Neural progenitor cell (in vitro differentiated cells): Measurements from ENCODE around the gene USP34. TPM values are rescaled to one million over a fixed set of nuclear protein-coding genes. Genes with fewer than 3 reads are reported as not detected.

Source experiments
- DNase-seq: peaks from one replicate; pipeline ENCODE4 v3.0.0-alpha.2; 2016; ENCODE audit warnings: low spot score
- H2AFZ ChIP-seq: fragments of 200-600 bp; sonication (generic); replicated peaks from 2 replicates; pipeline ENCODE4 v1.6.1; 2016; ENCODE audit warnings: antibody characterized with exemption
- H3F3A ChIP-seq: fragments of 200-600 bp; sonication (generic); 2 replicates; pipeline ENCODE4 v1.6.1; 2016; ENCODE audit warnings: antibody characterized with exemption, low read depth
- H3K27ac ChIP-seq: fragments of 200-600 bp; sonication (generic); 2 replicates; pipeline ENCODE4 v1.5.1; 2016; ENCODE audit warnings: mild to moderate bottlenecking
- H3K27me3 ChIP-seq: fragments of 200-600 bp; sonication (generic); 2 replicates; pipeline ENCODE4 v1.6.1; 2016; ENCODE audit warnings: mild to moderate bottlenecking, moderate library complexity
- H3K36me3 ChIP-seq: fragments of 200-600 bp; sonication (generic); 2 replicates; pipeline ENCODE4 v1.5.1; 2016
- H3K4me1 ChIP-seq: fragments of 200-600 bp; sonication (generic); 2 replicates; pipeline ENCODE4 v1.6.1; 2016; ENCODE audit warnings: mixed run types
- H3K4me2 ChIP-seq: fragments of 200-600 bp; sonication (generic); 2 replicates; pipeline ENCODE4 v1.6.1; 2016
- H3K4me3 ChIP-seq: fragments of 200-600 bp; sonication (generic); 2 replicates; pipeline ENCODE4 v1.5.1; 2016
- H3K79me2 ChIP-seq: fragments of 200-600 bp; sonication (generic); 2 replicates; pipeline ENCODE4 v1.6.1; 2016; ENCODE audit warnings: low read depth
- H3K9ac ChIP-seq: fragments of 200-600 bp; sonication (generic); 2 replicates; pipeline ENCODE4 v1.6.1; 2016
- H3K9me3 ChIP-seq: fragments of 200-600 bp; sonication (generic); 2 replicates; pipeline ENCODE4 v1.5.1; 2016; ENCODE audit warnings: low read depth
- H4K20me1 ChIP-seq: fragments of 200-600 bp; sonication (generic); 2 replicates; pipeline ENCODE4 v1.6.1; 2016; ENCODE audit warnings: low read depth
- H3K27ac Mint-ChIP-seq: 3 replicates; pipeline ENCODE4 v1.8.0; 2021; ENCODE audit warnings: mixed read lengths
- H3K27me3 Mint-ChIP-seq: 2 replicates; pipeline ENCODE4 v1.8.0; 2022; ENCODE audit warnings: low read depth, mild to moderate bottlenecking, inconsistent platforms, moderate library complexity, mixed read lengths; ENCODE audit not compliant: insufficient read depth
- H3K36me3 Mint-ChIP-seq: 3 replicates; pipeline ENCODE4 v1.8.0; 2021; ENCODE audit warnings: mixed read lengths
- H3K4me1 Mint-ChIP-seq: 3 replicates; pipeline ENCODE4 v1.8.0; 2021; ENCODE audit warnings: mixed read lengths
- H3K4me3 Mint-ChIP-seq: 3 replicates; pipeline ENCODE4 v1.8.0; 2021; ENCODE audit warnings: mild to moderate bottlenecking, moderate library complexity, mixed read lengths
- H3K9me3 Mint-ChIP-seq: 3 replicates; pipeline ENCODE4 v1.8.0; 2020; ENCODE audit warnings: mixed read lengths
- EZH2 ChIP-seq: fragments of 200-600 bp; sonication (generic); IDR thresholded peaks from 2 replicates; pipeline ENCODE4 v1.6.1; 2017; ENCODE audit warnings: antibody characterized with exemption, mild to moderate bottlenecking, moderate library complexity
- EZH2phosphoT487 ChIP-seq: fragments of 200-600 bp; sonication (generic); IDR thresholded peaks from 2 replicates; pipeline ENCODE4 v1.6.1; 2017; ENCODE audit warnings: antibody characterized with exemption
- total RNA-seq: library from RNA; depleted of rRNA; stranded (reverse); fragments of >200 nt; gene quantifications from 2 replicates; pipeline ENCODE4 v1.2.3, GENCODE V29; 2015; ENCODE audit warnings: low replicate concordance
- TF ChIP-seq, protein P1 (sequence below): fragments of 200-600 bp; sonication (generic); IDR thresholded peaks from 2 replicates; pipeline ENCODE4 v1.5.1; 2017; ENCODE audit warnings: antibody characterized with exemption, mild to moderate bottlenecking

The USP34 gene
- total RNA-seq, 1 donor from 2014 or later, result 162 TPM

DNA sequence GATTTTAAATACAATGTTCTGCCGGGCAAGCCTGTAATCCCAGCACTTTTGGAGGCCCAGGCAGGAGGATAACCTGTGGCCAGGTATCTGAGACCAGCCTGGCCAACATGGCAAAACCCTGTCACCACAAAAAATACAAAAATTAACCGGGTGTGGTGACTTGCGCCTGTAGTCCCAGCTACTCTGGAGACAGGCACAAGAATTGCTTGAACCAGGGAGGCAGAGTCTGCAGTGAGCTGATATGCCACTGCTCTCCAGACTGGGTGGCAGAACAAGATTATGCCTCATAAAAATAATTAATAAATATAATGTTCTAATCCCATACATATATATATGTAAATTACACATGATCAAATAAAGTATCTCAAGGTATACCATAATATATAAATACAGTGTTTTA, 189.6 kb downstream of the USP34 start:
- Histone ChIP-seq H3K9me3 (no peaks in the 10 kb centered on the region), H4K20me1 (no peaks in the 10 kb centered on the region), H3K79me2 (no peaks in the 10 kb centered on the region), H3K36me3 (peaks cover 22% of the 10 kb centered on the region), H2AFZ (no peak overlapping the region), H3K27ac (no peak overlapping the region), H3K4me1 (no peaks in the 10 kb centered on the region), H3F3A (no peaks in the 10 kb centered on the region), H3K4me2 (no peak overlapping the region), H3K9ac (no peak overlapping the region), H3K27me3 (no peaks in the 10 kb centered on the region), H3K4me3 (no peak overlapping the region)
- no peak for DNase-seq
- TF ChIP-seq EZH2phosphoT487 (no peak), EZH2 (no peak)
- TF ChIP-seq, protein P1, sequence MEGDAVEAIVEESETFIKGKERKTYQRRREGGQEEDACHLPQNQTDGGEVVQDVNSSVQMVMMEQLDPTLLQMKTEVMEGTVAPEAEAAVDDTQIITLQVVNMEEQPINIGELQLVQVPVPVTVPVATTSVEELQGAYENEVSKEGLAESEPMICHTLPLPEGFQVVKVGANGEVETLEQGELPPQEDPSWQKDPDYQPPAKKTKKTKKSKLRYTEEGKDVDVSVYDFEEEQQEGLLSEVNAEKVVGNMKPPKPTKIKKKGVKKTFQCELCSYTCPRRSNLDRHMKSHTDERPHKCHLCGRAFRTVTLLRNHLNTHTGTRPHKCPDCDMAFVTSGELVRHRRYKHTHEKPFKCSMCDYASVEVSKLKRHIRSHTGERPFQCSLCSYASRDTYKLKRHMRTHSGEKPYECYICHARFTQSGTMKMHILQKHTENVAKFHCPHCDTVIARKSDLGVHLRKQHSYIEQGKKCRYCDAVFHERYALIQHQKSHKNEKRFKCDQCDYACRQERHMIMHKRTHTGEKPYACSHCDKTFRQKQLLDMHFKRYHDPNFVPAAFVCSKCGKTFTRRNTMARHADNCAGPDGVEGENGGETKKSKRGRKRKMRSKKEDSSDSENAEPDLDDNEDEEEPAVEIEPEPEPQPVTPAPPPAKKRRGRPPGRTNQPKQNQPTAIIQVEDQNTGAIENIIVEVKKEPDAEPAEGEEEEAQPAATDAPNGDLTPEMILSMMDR, result no peak
- H3K27ac Mint-ChIP-seq, result no peak overlapping the region
- peaks cover 24% of the 10 kb centered on the region for H3K36me3 Mint-ChIP-seq
- no peaks in the 10 kb centered on the region for H3K27me3 Mint-ChIP-seq
- no peaks in the 10 kb centered on the region for H3K9me3 Mint-ChIP-seq
- H3K4me3 Mint-ChIP-seq, result no peak overlapping the region
- H3K4me1 Mint-ChIP-seq, result no peaks in the 10 kb centered on the region

DNA sequence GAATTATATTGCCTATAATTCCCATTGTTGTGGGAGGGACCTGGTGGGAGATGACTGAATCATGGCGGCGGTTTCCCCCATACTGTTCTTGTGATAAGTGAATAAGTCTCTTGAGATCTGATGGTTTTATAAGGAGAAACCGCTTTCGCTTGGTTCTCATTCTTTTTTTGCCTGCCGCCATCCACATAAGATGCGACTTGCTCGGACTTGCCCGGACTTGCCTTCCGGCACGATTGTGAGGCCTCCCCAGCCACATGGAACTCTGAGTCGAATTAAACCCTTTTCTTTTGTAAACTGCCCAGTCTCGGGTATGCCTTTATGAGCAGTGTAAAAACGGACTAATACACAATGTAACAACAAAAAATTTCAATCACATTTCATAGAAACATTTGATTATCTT, 193.1 kb downstream of the USP34 start:
- H3K27ac Mint-ChIP-seq, result no peak overlapping the region
- TF ChIP-seq, protein P1, result no peak
- TF ChIP-seq EZH2, result no peak
- no peak for TF ChIP-seq EZH2phosphoT487
- DNase-seq, result no peak

DNA sequence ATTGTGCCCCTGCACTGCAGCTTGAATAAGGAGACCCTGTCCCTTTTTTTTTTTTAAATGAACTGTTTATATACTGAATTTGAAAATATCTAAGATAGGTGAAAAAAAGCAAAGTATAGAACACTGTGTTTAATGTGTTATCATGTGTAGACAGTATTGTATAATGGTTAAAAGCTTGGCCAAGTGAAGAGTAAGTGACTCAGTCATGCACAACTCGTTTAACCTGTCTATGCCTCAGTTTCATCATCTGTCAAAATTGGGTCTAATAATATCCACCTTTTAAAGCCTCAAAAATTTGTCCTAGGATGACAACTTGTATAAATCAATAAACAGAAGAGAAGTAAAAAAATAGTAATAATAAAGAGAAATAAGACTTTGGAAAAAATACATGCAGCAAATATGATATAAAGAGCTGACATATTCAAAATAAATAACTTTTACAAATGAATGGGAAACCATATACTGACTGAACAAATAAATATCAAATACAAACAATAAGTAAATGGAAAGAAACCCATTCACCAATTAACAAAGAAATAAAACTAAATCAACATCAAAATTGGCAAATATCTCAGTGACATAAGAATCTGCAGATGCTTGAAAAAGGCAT, 195.2 kb downstream of the USP34 start:
- no peaks in the 10 kb centered on the region for H3K9me3 ChIP-seq
- H3K4me3 Mint-ChIP-seq, result no peak overlapping the region
- no peak overlapping the region for H3K27ac Mint-ChIP-seq
- H3K4me2 ChIP-seq, result no peak overlapping the region
- H3K4me1 ChIP-seq, result no peaks in the 10 kb centered on the region
- no peaks in the 10 kb centered on the region for H3K79me2 ChIP-seq
- no peak overlapping the region for H3K9ac ChIP-seq
- H2AFZ ChIP-seq, result no peak overlapping the region
- H3K4me3 ChIP-seq, result no peak overlapping the region
- TF ChIP-seq EZH2phosphoT487 (no peak), EZH2 (no peak)
- TF ChIP-seq, protein P1, result no peak
- H3F3A ChIP-seq, result no peaks in the 10 kb centered on the region
- peaks cover 23% of the 10 kb centered on the region for H3K36me3 Mint-ChIP-seq
- H3K27me3 ChIP-seq, result no peaks in the 10 kb centered on the region
- H3K4me1 Mint-ChIP-seq, result no peaks in the 10 kb centered on the region
- no peaks in the 10 kb centered on the region for H4K20me1 ChIP-seq
- no peak overlapping the region for H3K27ac ChIP-seq
- no peaks in the 10 kb centered on the region for H3K27me3 Mint-ChIP-seq
- no peaks in the 10 kb centered on the region for H3K9me3 Mint-ChIP-seq
- H3K36me3 ChIP-seq, result peaks cover 22% of the 10 kb centered on the region
- DNase-seq, result no peak

More for the DNA sequence above, 193.1 kb downstream of the USP34 start:
- Mint-ChIP-seq H3K4me3 (no peak overlapping the region), H3K36me3 (peaks cover 22% of the 10 kb centered on the region), H3K4me1 (no peaks in the 10 kb centered on the region), H3K9me3 (no peaks in the 10 kb centered on the region), H3K27me3 (no peaks in the 10 kb centered on the region)
- Histone ChIP-seq H3K9me3 (no peaks in the 10 kb centered on the region), H2AFZ (no peak overlapping the region), H3K4me3 (no peak overlapping the region), H4K20me1 (no peaks in the 10 kb centered on the region), H3K9ac (no peak overlapping the region), H3K27me3 (no peaks in the 10 kb centered on the region), H3K4me2 (no peak overlapping the region), H3K27ac (peak overlapping the region; percentile 68), H3K79me2 (no peaks in the 10 kb centered on the region), H3K36me3 (peaks cover 22% of the 10 kb centered on the region), H3F3A (no peaks in the 10 kb centered on the region), H3K4me1 (no peaks in the 10 kb centered on the region)
